ENCODE measurements around the gene TMEM41B. TPM values are rescaled to one million over a fixed set of nuclear protein-coding genes. Genes with fewer than 3 reads are reported as not detected.
"Not testable (repeated sequence)": the region's sequence is repeated elsewhere in the genome, so short reads cannot be mapped to it uniquely, and the experiment has no call there.

TMEM41B gene
- total RNA-seq, 1 donor from 2014 or later = 57.4 TPM

GRCh38 chr11:9265211-9266131, 48.9 kb downstream of the TMEM41B start, which contains the start of gene DENND5A:
TSS of gene DENND5A (minus strand) at chr11:9265350. CDS start at chr11:9265069, 281 bp downstream.
- TF ChIP-seq, protein P1, sequence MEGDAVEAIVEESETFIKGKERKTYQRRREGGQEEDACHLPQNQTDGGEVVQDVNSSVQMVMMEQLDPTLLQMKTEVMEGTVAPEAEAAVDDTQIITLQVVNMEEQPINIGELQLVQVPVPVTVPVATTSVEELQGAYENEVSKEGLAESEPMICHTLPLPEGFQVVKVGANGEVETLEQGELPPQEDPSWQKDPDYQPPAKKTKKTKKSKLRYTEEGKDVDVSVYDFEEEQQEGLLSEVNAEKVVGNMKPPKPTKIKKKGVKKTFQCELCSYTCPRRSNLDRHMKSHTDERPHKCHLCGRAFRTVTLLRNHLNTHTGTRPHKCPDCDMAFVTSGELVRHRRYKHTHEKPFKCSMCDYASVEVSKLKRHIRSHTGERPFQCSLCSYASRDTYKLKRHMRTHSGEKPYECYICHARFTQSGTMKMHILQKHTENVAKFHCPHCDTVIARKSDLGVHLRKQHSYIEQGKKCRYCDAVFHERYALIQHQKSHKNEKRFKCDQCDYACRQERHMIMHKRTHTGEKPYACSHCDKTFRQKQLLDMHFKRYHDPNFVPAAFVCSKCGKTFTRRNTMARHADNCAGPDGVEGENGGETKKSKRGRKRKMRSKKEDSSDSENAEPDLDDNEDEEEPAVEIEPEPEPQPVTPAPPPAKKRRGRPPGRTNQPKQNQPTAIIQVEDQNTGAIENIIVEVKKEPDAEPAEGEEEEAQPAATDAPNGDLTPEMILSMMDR (IDR thresholded peaks at IDR 0.05; ENCODE audit: insufficient read depth, low read length, poor library complexity, severe bottlenecking) = no peak
- no peak for DNase-seq (ENCODE audit: low read depth)
- H3K4me3 ChIP-seq (ENCODE audit: low read depth, low read length) = peak within 1 kb of the TSS; percentile 77
- H3K27me3 ChIP-seq (ENCODE audit: control insufficient read depth, insufficient read depth, low read length) = no peaks in the 10 kb centered on the region
- no peaks in the 10 kb centered on the region for H3K36me3 ChIP-seq (ENCODE audit: control insufficient read depth, insufficient read depth, low read length)

GRCh38 chr11:9264316-9265210, 49.8 kb downstream of the TMEM41B start:
- no peaks in the 10 kb centered on the region for H3K36me3 ChIP-seq (ENCODE audit: control insufficient read depth, insufficient read depth, low read length)
- H3K4me3 ChIP-seq (ENCODE audit: low read depth, low read length) = peak overlapping the region; percentile 77
- DNase-seq (ENCODE audit: low read depth) = no peak
- no peaks in the 10 kb centered on the region for H3K27me3 ChIP-seq (ENCODE audit: control insufficient read depth, insufficient read depth, low read length)
- TF ChIP-seq, protein P1 (IDR thresholded peaks at IDR 0.05; ENCODE audit: insufficient read depth, low read length, poor library complexity, severe bottlenecking) = no peak

GRCh38 chr11:9263840-9264315, 50.5 kb downstream of the TMEM41B start:
- TF ChIP-seq, protein P1 (IDR thresholded peaks at IDR 0.05; ENCODE audit: insufficient read depth, low read length, poor library complexity, severe bottlenecking) = no peak
- Histone ChIP-seq H3K36me3 (ENCODE audit: control insufficient read depth, insufficient read depth, low read length) (no peaks in the 10 kb centered on the region), H3K27me3 (ENCODE audit: control insufficient read depth, insufficient read depth, low read length) (no peaks in the 10 kb centered on the region), H3K4me3 (ENCODE audit: low read depth, low read length) (peak overlapping the region; percentile 77)
- no peak for DNase-seq (ENCODE audit: low read depth)

GRCh38 chr11:9260838-9261146, 53.6 kb downstream of the TMEM41B start:
- H3K27me3 ChIP-seq (ENCODE audit: control insufficient read depth, insufficient read depth, low read length); DNase-seq (ENCODE audit: low read depth); H3K4me3 ChIP-seq (ENCODE audit: low read depth, low read length); H3K36me3 ChIP-seq (ENCODE audit: control insufficient read depth, insufficient read depth, low read length): not testable (repeated sequence)

- no peak overlapping the region for H3K4me3 ChIP-seq (ENCODE audit: low read depth, low read length)
- no peaks in the 10 kb centered on the region for H3K36me3 ChIP-seq (ENCODE audit: control insufficient read depth, insufficient read depth, low read length)
- TF ChIP-seq, protein P1 (IDR thresholded peaks at IDR 0.05; ENCODE audit: insufficient read depth, low read length, poor library complexity, severe bottlenecking) = peak; percentile 20
- DNase-seq (ENCODE audit: low read depth) = no peak
- H3K27me3 ChIP-seq (ENCODE audit: control insufficient read depth, insufficient read depth, low read length) = no peaks in the 10 kb centered on the region
These were observed 54.2 kb downstream of the TMEM41B start for GRCh38 chr11:9259981-9260837.

GRCh38 chr11:9258279-9258678, 56.1 kb downstream of the TMEM41B start:
- H3K27me3 ChIP-seq (ENCODE audit: control insufficient read depth, insufficient read depth, low read length); H3K36me3 ChIP-seq (ENCODE audit: control insufficient read depth, insufficient read depth, low read length); H3K4me3 ChIP-seq (ENCODE audit: low read depth, low read length); DNase-seq (ENCODE audit: low read depth): not testable (repeated sequence)
